HepG2 (cell line): ENCODE measurements around the gene ASCL3. TPM values are rescaled to one million over a fixed set of nuclear protein-coding genes. Genes with fewer than 3 reads are reported as not detected.

Experiments used
- ATAC-seq: fragments of 200-7000 bp; cut with Tn5 transposase; 3 replicates; pipeline ENCODE4 v1.9.1; 2020; ENCODE audit warnings: mild to moderate bottlenecking, moderate library complexity
- BruUV-seq: library from RNA; stranded (reverse); fragments of 400-500 nt; replicated peaks from 2 replicates; lab custom pipeline; 2021; lab: Mats Ljungman, UMichigan
- CTCF ChIA-PET: fragments of 300-600 bp; formaldehyde crosslinking; extraction: SDS; loops from one replicate; lab custom pipeline; 2021; ENCODE audit warnings: low total read pairs, inconsistent platforms, low intra/inter-chr PET ratio; lab: Yijun Ruan, JAX
- POLR2A ChIA-PET: fragments of 350-600 bp; sonication (Branson Sonifier 250); formaldehyde crosslinking; loops from one replicate; lab custom pipeline; 2020; ENCODE audit warnings: antibody characterized with exemption, inconsistent platforms; lab: Yijun Ruan, JAX
- DNase-seq: peaks from one replicate; pipeline ENCODE4 v3.0.0-alpha.2; 2015; ENCODE audit warnings: low spot score
- FAIRE-seq: peaks from 3 replicates; lab custom pipeline; 2011; peaks lifted over from hg19 to GRCh38; lab: Jason Lieb, UNC
- H2AFZ ChIP-seq: one replicate; pipeline ENCODE4 v1.6.1; 2011; ENCODE audit warnings: low read length, inconsistent platforms
- H3K27ac ChIP-seq: fragments of 300-600 bp; 3 replicates; pipeline ENCODE4 v1.8.0; 2011; ENCODE audit warnings: mixed run types, mild to moderate bottlenecking, mixed read lengths, low read length, inconsistent platforms; ENCODE audit not compliant: insufficient read depth; ENCODE audit errors: extremely low read length
- H3K27me3 ChIP-seq, 2 experiments: fragments of 200-600 bp in 1 of 2; 2 replicates in 1 of 2; 3 replicates in 1 of 2; pipeline versions ENCODE4 v1.6.0 to v1.8.0; 2011; ENCODE audit warnings: low read length in 2 of 2, mild to moderate bottlenecking in 2 of 2, moderate library complexity in 2 of 2, inconsistent platforms in 1 of 2; ENCODE audit not compliant: insufficient read depth in 2 of 2, control insufficient read depth in 1 of 2
- H3K36me3 ChIP-seq, 2 experiments: fragments of 200-600 bp in 1 of 2; replicated peaks in 1 of 2; 2 replicates in 1 of 2; 3 replicates in 1 of 2; pipeline versions ENCODE4 v1.5.1 to v1.8.0; 2011; ENCODE audit warnings: low read length in 2 of 2, inconsistent platforms in 1 of 2; ENCODE audit not compliant: insufficient read depth in 2 of 2, control insufficient read depth in 1 of 2
- H3K4me1 ChIP-seq: 2 replicates; pipeline ENCODE4 v1.5.1; 2012; ENCODE audit warnings: low read length, inconsistent platforms; ENCODE audit not compliant: insufficient read depth
- H3K4me2 ChIP-seq: 2 replicates; pipeline ENCODE4 v1.6.0; 2011; ENCODE audit warnings: low read depth, low read length, inconsistent platforms
- H3K4me3 ChIP-seq, 3 experiments: fragments of 200-600 bp in 1 of 3; sonication (generic), shearing (Covaris generic) in 1 of 3; replicated peaks in 1 of 3; 2 replicates each; pipeline ENCODE4 v1.5.1; 2011 to 2016; ENCODE audit warnings: low read length in 3 of 3, inconsistent platforms in 2 of 3, low read depth in 2 of 3, mild to moderate bottlenecking in 2 of 3, control low read depth in 1 of 3, mixed read lengths in 1 of 3; ENCODE audit not compliant: insufficient read depth in 1 of 3
- H3K79me2 ChIP-seq: one replicate; pipeline ENCODE4 v1.6.1; 2011; ENCODE audit warnings: low read length, inconsistent platforms; ENCODE audit not compliant: insufficient read depth
- H3K9ac ChIP-seq: 2 replicates; pipeline ENCODE4 v1.6.0; 2011; ENCODE audit warnings: mild to moderate bottlenecking, low read depth, low read length, inconsistent platforms; ENCODE audit not compliant: insufficient read depth
- H3K9me3 ChIP-seq: 2 replicates; pipeline ENCODE4 v1.5.1; 2012; ENCODE audit warnings: mild to moderate bottlenecking, low read length
- H4K20me1 ChIP-seq: 2 replicates; pipeline ENCODE4 v1.6.0; 2011; ENCODE audit warnings: inconsistent platforms, mild to moderate bottlenecking, low read length, moderate library complexity; ENCODE audit not compliant: insufficient read depth
- DR1 ChIP-seq: sonication (generic); formaldehyde crosslinking; IDR thresholded peaks from 2 replicates; pipeline ENCODE4 v1.8.0; 2021; ENCODE audit warnings: mild to moderate bottlenecking, missing genetic modification reagents, inconsistent platforms
- FOXA1 ChIP-seq, 2 experiments: fragments of 450-650 bp in 1 of 2; sonication (generic) in 1 of 2; formaldehyde crosslinking in 1 of 2; IDR thresholded peaks; 2 replicates each; pipeline versions ENCODE4 v1.4.0 to v1.6.1; 2016 to 2020; ENCODE audit warnings: missing genetic modification reagents in 1 of 2
- FOXM1 ChIP-seq: sonication (generic); formaldehyde crosslinking; IDR thresholded peaks from 2 replicates; pipeline ENCODE4 v1.5.0; 2020; ENCODE audit warnings: missing genetic modification reagents
- GPN1 ChIP-seq: sonication (generic); formaldehyde crosslinking; IDR thresholded peaks from 2 replicates; pipeline ENCODE4 v1.5.1; 2020; ENCODE audit warnings: missing genetic modification reagents, borderline replicate concordance
- HDAC1 ChIP-seq: sonication (generic); formaldehyde crosslinking; IDR thresholded peaks from 2 replicates; pipeline ENCODE4 v1.5.1; 2020; ENCODE audit warnings: mild to moderate bottlenecking, missing genetic modification reagents
- HES4 ChIP-seq: sonication (generic); formaldehyde crosslinking; IDR thresholded peaks from 2 replicates; pipeline ENCODE4 v1.9.0; 2021; ENCODE audit warnings: mild to moderate bottlenecking, missing genetic modification reagents, borderline replicate concordance
- KDM2A ChIP-seq: sonication (generic); formaldehyde crosslinking; IDR thresholded peaks from 2 replicates; pipeline ENCODE4 v1.4.0; 2020; ENCODE audit warnings: low read depth, missing genetic modification reagents, borderline replicate concordance
- KDM4B ChIP-seq: sonication (generic); formaldehyde crosslinking; IDR thresholded peaks from 2 replicates; pipeline ENCODE4 v1.4.0; 2020; ENCODE audit warnings: missing genetic modification reagents
- MZF1 ChIP-seq: sonication (generic); formaldehyde crosslinking; IDR thresholded peaks from 2 replicates; pipeline ENCODE4 v1.8.1; 2023; ENCODE audit warnings: mild to moderate bottlenecking, missing genetic modification reagents, borderline replicate concordance
- NFRKB ChIP-seq: fragments of 450-650 bp; IDR thresholded peaks from 2 replicates; pipeline ENCODE4 v1.6.1; 2017
- PAF1 ChIP-seq: IDR thresholded peaks from 2 replicates; pipeline ENCODE4 v1.6.1; 2016; ENCODE audit warnings: missing genetic modification reagents, missing compliant biosample characterization
- RFXANK ChIP-seq: IDR thresholded peaks from 2 replicates; pipeline ENCODE4 v1.6.1; 2016
- RXRB ChIP-seq: IDR thresholded peaks from 2 replicates; pipeline ENCODE4 v1.6.1; 2016; ENCODE audit warnings: borderline replicate concordance, missing genetic modification reagents, missing compliant biosample characterization
- SOX13 ChIP-seq, 3 experiments: fragments of 450-650 bp in 1 of 3; sonication (generic) in 1 of 3; formaldehyde crosslinking in 1 of 3; IDR thresholded peaks in 2 of 3; conservative IDR thresholded peaks in 1 of 3; 2 replicates each; pipeline versions ENCODE4 v1.5.0 to v1.6.1; 2016 to 2020; ENCODE audit warnings: antibody characterized with exemption in 1 of 3, mild to moderate bottlenecking in 1 of 3, missing compliant biosample characterization in 1 of 3, missing genetic modification reagents in 1 of 3, moderate library complexity in 1 of 3
- SRSF1 ChIP-seq: fragments of 200-400 bp; formaldehyde crosslinking; optimal IDR thresholded peaks from 2 replicates; pipeline ENCODE3; 2017; ENCODE audit warnings: mild to moderate bottlenecking, low read depth, low read length, moderate library complexity
- WIZ ChIP-seq: sonication (generic); formaldehyde crosslinking; IDR thresholded peaks from 2 replicates; pipeline ENCODE4 v1.5.1; 2020; ENCODE audit warnings: mild to moderate bottlenecking, missing genetic modification reagents
- ZBTB20 ChIP-seq: sonication (generic); formaldehyde crosslinking; IDR thresholded peaks from 2 replicates; pipeline ENCODE4 v1.8.1; 2023; ENCODE audit warnings: missing genetic modification reagents, low read depth, mild to moderate bottlenecking, borderline replicate concordance
- ZFP41 ChIP-seq: sonication (generic); formaldehyde crosslinking; IDR thresholded peaks from 2 replicates; pipeline ENCODE4 v1.4.0; 2020; ENCODE audit warnings: mild to moderate bottlenecking, missing genetic modification reagents, borderline replicate concordance
- ZNF430 ChIP-seq: sonication (generic); formaldehyde crosslinking; IDR thresholded peaks from 2 replicates; pipeline ENCODE4 v1.9.0; 2021; ENCODE audit warnings: mild to moderate bottlenecking, missing genetic modification reagents
- ZNF431 ChIP-seq: sonication (generic); formaldehyde crosslinking; IDR thresholded peaks from 2 replicates; pipeline ENCODE4 v1.9.0; 2022; ENCODE audit warnings: missing genetic modification reagents, low read depth, mild to moderate bottlenecking, borderline replicate concordance
- WGBS: methylation state at CpG from one replicate; pipeline ENCODE4 v1.1.6; 2017; ENCODE audit warnings: low lambda C conversion rate; 5-methylcytosine and 5-hydroxymethylcytosine counted together
- in situ Hi-C: cut with HindIII; loops from 2 replicates; pipeline ENCODE4 v1.10.0; 2017; ENCODE audit warnings: low pct_unique_long_range_greater_than_20kb; ENCODE audit not compliant: extremely low pct_ligation_motif_present
- intact Hi-C: fragments of 100-400 bp; cut with micrococcal nuclease; formaldehyde crosslinking; loops from one replicate; pipeline ENCODE4 v1.10.0; 2022; ENCODE audit not compliant: unreplicated experiment
- polyA plus RNA-seq, 8 experiments: library from polyadenylated mRNA; depleted of rRNA in 3 of 8; stranded (reverse) in 7 of 8; unstranded in 1 of 8; fragments of >200 nt; fragmentation: Illumina TruSeq in 4 of 8; extraction: Trizol in 4 of 8; gene quantifications; 2 replicates each; pipeline versions ENCODE4 v1.2.1 to v1.2.3, GENCODE V29; 2011 to 2016; ENCODE audit warnings: low read depth in 4 of 8, missing spikeins in 1 of 8, mixed read lengths in 1 of 8; ENCODE audit not compliant: insufficient read depth in 1 of 8
- total RNA-seq, 5 experiments: library from RNA; depleted of rRNA; stranded (reverse); fragments of >200 nt; fragmentation: Illumina TruSeq; extraction: Trizol; gene quantifications; 2 replicates each; pipeline ENCODE4 v1.2.3, GENCODE V29; 2016; ENCODE audit warnings: low read depth in 1 of 5

ASCL3 gene
- total and polyA plus RNA-seq, 2 of the 13 experiments (the other 11 are each of a cell fraction or from before 2014, with no cell fraction given) = not detected

DNA sequence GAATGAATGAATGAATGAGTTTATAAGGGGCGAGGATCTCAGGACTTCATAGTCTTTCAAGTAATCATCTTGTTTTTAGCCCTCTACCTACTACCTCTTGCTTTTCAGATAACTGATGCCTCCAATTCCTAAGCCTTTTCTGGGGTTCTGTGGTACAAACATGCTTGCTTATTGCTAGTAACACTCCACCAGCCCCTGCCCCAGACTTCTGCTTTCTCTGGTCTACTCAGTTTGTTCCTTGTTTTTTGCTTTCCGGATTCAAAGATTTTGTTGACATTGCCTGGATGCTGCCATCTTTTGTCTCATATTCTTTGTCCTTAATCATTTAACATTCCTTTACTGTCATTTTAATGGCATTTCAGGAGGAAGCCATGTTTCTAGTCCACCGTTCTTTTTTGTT is 30.3 kb upstream of the ASCL3 start:
- intact Hi-C loops = no loop called here
- TF ChIP-seq ZNF431 (CRISPR knock-in tag) (no peak), KDM2A (CRISPR knock-in tag) (no peak), SOX13 (IDR thresholded peaks at IDR 0.05) (no peak), SOX13 (CRISPR knock-in tag; conservative IDR thresholded peaks at IDR 0.05 in 1 of 2, IDR thresholded peaks at IDR 0.05 in 1 of 2) (no peak), GPN1 (CRISPR knock-in tag) (no peak), RFXANK (CRISPR knock-in tag) (no peak), MZF1 (no peak), NFRKB (no peak), HES4 (CRISPR knock-in tag) (no peak), FOXM1 (CRISPR knock-in tag) (no peak)
- ATAC-seq (no peak), DNase-seq (no peak), FAIRE-seq (no peak)
- no peaks in the 10 kb centered on the region for H3K79me2 ChIP-seq
- no peaks in the 10 kb centered on the region for H3K4me1 ChIP-seq
- H3K4me3 ChIP-seq = no peak overlapping the region
- CTCF ChIA-PET = no interaction called here
- H3K27me3 ChIP-seq = no peaks in the 10 kb centered on the region
- WGBS = 68% methylated on average over 3 of the region's 3 CpGs
- in situ Hi-C loops = loop anchor here (25.0 kb wide), 1 partner anchor 286 kb away; the partner anchor contains the start of genes RPL27A and TRIM66
- no peak overlapping the region for H2AFZ ChIP-seq
- no peak overlapping the region for H3K9ac ChIP-seq
- no peaks in the 10 kb centered on the region for H3K9me3 ChIP-seq
- H3K27ac ChIP-seq = no peak overlapping the region
- H3K4me2 ChIP-seq = no peak overlapping the region
- POLR2A ChIA-PET = no interaction called here
- no TSS peak for BruUV-seq
- no peaks in the 10 kb centered on the region for H4K20me1 ChIP-seq
- H3K36me3 ChIP-seq = no peaks in the 10 kb centered on the region

- ChIA-PET POLR2A (no interaction called here), CTCF (no interaction called here)
- Histone ChIP-seq H3K4me3 (no peak overlapping the region), H3K27me3 (no peaks in the 10 kb centered on the region), H4K20me1 (no peaks in the 10 kb centered on the region), H3K4me2 (no peak overlapping the region), H3K36me3 (no peaks in the 10 kb centered on the region), H3K9me3 (no peaks in the 10 kb centered on the region), H3K9ac (no peak overlapping the region), H3K27ac (no peak overlapping the region), H2AFZ (no peak overlapping the region), H3K4me1 (no peaks in the 10 kb centered on the region), H3K79me2 (no peaks in the 10 kb centered on the region)
- ATAC-seq (no peak), FAIRE-seq (no peak), DNase-seq (no peak)
- TF ChIP-seq ZNF430 (CRISPR knock-in tag) = no peak
- TF ChIP-seq FOXA1 (IDR thresholded peaks at IDR 0.05) = no peak
- no peak for TF ChIP-seq FOXA1 (CRISPR knock-in tag; IDR thresholded peaks at IDR 0.05)
- no peak for TF ChIP-seq DR1
- TF ChIP-seq SRSF1 = no peak
- TF ChIP-seq PAF1 (CRISPR knock-in tag) = no peak
- no peak for TF ChIP-seq WIZ
- TF ChIP-seq HDAC1 (CRISPR knock-in tag) = no peak
- no peak for TF ChIP-seq ZBTB20 (CRISPR knock-in tag)
- TF ChIP-seq ZFP41 (CRISPR knock-in tag) = no peak
- TF ChIP-seq RXRB (CRISPR knock-in tag) = no peak
- no peak for TF ChIP-seq KDM4B (CRISPR knock-in tag)
- BruUV-seq = no TSS peak
- WGBS = 61% methylated on average over 1 of the region's 1 CpG
- in situ Hi-C loops = loop anchor here (25.0 kb wide), 1 partner anchor 285 kb away; the partner anchor contains the start of genes RPL27A and TRIM66
- intact Hi-C loops = no loop called here
Observed at GRCh38 chr11:8971924-8972316, 29.1 kb upstream of the ASCL3 start.
